Right lobe of liver (tissue), 4 donors: Measurements from ENCODE around the gene CCDC24.

Source experiments
- POLR2A ChIP-seq: fragments of 450-650 bp; IDR thresholded peaks from one replicate; pipeline ENCODE4 v1.6.1; 2017; ENCODE audit warnings: antibody characterized with exemption, mild to moderate bottlenecking
- TF ChIP-seq, protein P1 (sequence below), 4 donors: fragments of 200-600 bp in 3 of 4; fragments of 450-650 bp in 1 of 4; IDR thresholded peaks; one replicate each; pipeline versions ENCODE4 v1.5.1 to v1.8.0; 2016 to 2022; ENCODE audit warnings: antibody characterized with exemption in 4 of 4, mild to moderate bottlenecking in 2 of 4
- donor health status: DM: no; HTN: no; CAD: no.
- donor health status: DM: no; HTN: no; CAD: no.
- donor health status: DM: no; HTN: yes; CAD: no.

DNA sequence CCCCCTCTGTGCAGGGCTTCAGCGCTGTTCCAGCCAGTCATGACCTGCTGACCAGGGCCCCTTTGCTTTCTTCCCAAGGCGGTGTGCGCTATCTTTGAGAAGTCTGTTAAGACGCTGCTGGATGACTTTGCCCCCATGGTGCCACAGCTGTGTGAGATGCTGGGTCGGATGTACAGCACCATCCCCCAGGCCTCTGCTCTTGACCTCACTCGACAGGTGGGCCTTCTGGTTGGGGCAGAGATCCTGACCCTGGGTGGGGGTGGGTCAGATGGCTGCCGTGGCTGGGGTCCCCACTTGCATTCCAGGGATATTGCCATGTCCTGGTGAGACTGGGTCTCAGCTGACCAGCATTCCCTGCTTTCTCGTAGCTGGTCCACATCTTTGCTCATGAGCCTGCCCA is 30.6 kb upstream of the CCDC24 start:
- TF ChIP-seq, protein P1, sequence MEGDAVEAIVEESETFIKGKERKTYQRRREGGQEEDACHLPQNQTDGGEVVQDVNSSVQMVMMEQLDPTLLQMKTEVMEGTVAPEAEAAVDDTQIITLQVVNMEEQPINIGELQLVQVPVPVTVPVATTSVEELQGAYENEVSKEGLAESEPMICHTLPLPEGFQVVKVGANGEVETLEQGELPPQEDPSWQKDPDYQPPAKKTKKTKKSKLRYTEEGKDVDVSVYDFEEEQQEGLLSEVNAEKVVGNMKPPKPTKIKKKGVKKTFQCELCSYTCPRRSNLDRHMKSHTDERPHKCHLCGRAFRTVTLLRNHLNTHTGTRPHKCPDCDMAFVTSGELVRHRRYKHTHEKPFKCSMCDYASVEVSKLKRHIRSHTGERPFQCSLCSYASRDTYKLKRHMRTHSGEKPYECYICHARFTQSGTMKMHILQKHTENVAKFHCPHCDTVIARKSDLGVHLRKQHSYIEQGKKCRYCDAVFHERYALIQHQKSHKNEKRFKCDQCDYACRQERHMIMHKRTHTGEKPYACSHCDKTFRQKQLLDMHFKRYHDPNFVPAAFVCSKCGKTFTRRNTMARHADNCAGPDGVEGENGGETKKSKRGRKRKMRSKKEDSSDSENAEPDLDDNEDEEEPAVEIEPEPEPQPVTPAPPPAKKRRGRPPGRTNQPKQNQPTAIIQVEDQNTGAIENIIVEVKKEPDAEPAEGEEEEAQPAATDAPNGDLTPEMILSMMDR (IDR thresholded peaks at IDR 0.05): no peak
- no peak for TF ChIP-seq POLR2A
